Measurements from ENCODE around the gene RIC8A. TPM values are rescaled to one million over a fixed set of nuclear protein-coding genes. Genes with fewer than 3 reads are reported as not detected.

Gene RIC8A
- polyA plus RNA-seq, 1 of the 3 experiments (the other 2 are of a cell fraction), result 115 TPM

DNA sequence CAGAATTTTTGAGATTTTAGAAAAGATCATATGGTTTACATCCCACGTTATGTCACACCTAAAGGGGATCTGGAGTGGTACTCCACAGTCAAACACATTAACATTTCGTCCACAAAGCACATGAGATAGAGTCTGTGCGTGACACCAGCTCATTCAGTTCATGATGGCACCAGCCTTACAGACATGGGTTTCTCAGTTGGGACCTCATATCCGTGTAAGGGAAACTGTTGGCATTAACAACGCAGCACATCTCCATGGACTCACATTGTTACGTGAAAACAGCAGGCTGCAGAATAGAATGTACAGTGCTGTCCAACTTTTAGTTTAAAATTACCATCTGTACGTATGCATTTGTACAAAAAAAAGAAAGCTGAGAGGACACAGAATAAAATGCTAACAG lies 14.0 kb downstream of the RIC8A start:
- no peaks in the 10 kb centered on the region for H3K9me3 ChIP-seq
- no peak overlapping the region for H3K27ac ChIP-seq (ENCODE audit: low read depth in 2 of 2, low read length in 1 of 2)
- H3K9me2 ChIP-seq, result no peaks in the 10 kb centered on the region
- ChIA-PET CTCF (interaction anchor here (1.0 kb wide), 1 partner anchor 22 kb away, joined by 3 read pairs; no protein-coding TSS in a partner anchor), POLR2A (no interaction called here)
- WGBS (ENCODE audit: low lambda C conversion rate), result 93% methylated on average over 7 of the region's 7 CpGs
- H3K36me3 ChIP-seq (replicated peaks in 1 of 2; ENCODE audit: control insufficient read depth in 1 of 2, insufficient read depth in 2 of 2, low read length in 1 of 2), result peaks cover 0 to 8% of the 10 kb centered on the region in 2 experiments
- no peaks in the 10 kb centered on the region for H3K27me3 ChIP-seq (ENCODE audit: insufficient read depth)
- no peaks in the 10 kb centered on the region for H3K4me1 ChIP-seq (ENCODE audit: control insufficient read depth in 1 of 2, insufficient read depth in 2 of 2, low read depth in 1 of 2, low read length in 1 of 2)
- H3K79me2 ChIP-seq (ENCODE audit: insufficient read depth), result no peaks in the 10 kb centered on the region; the same call in 1 of the 2 replicates
- H3K4me3 ChIP-seq (ENCODE audit: low read depth in 2 of 2, low read length in 1 of 2), result no peak overlapping the region
- no peak overlapping the region for H3K9ac ChIP-seq
- no peak overlapping the region for H3K4me2 ChIP-seq
- H2AFZ ChIP-seq (ENCODE audit: low read depth), result no peak overlapping the region
- H3F3A ChIP-seq (replicated peaks; ENCODE audit: insufficient read depth), result peaks cover 3% of the 10 kb centered on the region
- no peak for DNase-seq
- no peak for TF ChIP-seq FOXJ3 (CRISPR knock-in tag; IDR thresholded peaks at IDR 0.05)
- no peaks in the 10 kb centered on the region; the same call in 1 of the 2 replicates for H4K20me1 ChIP-seq (ENCODE audit: insufficient read depth)

DNA sequence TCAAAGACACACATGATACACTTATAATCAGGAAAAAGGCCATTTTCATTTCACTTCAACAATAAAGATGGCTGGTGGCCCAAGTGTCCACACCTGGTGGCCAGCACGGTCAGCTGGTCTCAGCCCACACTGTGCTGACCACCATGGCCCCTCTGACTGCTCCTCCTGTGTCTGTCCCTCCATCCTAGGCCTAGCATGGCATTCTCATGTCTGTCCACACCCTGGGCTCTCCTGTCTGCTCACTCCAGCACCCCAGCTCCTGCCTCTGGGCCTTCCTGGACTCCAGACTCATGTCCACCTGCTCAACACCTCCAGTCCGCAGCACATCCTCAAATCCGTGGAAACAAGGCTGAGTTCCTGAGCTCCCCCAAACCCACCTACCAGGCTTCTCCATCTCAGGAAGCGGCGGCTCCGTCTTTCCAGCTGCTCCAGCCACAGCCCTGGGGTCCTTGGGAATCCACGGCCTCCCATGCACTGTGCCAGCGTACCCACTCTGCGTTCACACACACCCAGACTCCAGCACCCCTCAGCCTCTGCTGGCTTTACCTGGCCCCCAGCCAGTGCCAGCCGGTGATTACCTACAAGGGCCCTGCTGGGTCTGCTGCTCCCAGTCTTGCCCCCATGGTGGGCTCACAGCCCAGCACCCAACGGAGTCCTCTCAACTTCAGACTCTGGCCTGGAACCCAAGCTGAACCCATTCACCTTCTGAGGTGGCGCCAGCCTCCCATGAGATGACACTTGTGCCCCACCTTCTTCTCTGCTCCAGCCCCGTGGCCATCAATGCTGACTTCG lies 14.7 kb downstream of the RIC8A start:
- Histone ChIP-seq H3F3A (replicated peaks; ENCODE audit: insufficient read depth) (no peaks in the 10 kb centered on the region), H3K9me2 (no peaks in the 10 kb centered on the region), H3K27ac (ENCODE audit: low read depth in 2 of 2, low read length in 1 of 2) (no peak overlapping the region), H3K27me3 (ENCODE audit: insufficient read depth) (no peaks in the 10 kb centered on the region), H3K36me3 (replicated peaks in 1 of 2; ENCODE audit: control insufficient read depth in 1 of 2, insufficient read depth in 2 of 2, low read length in 1 of 2) (peaks cover 0 to 8% of the 10 kb centered on the region in 2 experiments), H3K4me1 (ENCODE audit: control insufficient read depth in 1 of 2, insufficient read depth in 2 of 2, low read depth in 1 of 2, low read length in 1 of 2) (no peaks in the 10 kb centered on the region), H3K4me3 (ENCODE audit: low read depth in 2 of 2, low read length in 1 of 2) (no peak overlapping the region), H3K4me2 (no peak overlapping the region), H2AFZ (ENCODE audit: low read depth) (no peak overlapping the region), H3K9me3 (no peaks in the 10 kb centered on the region), H4K20me1 (ENCODE audit: insufficient read depth) (no peaks in the 10 kb centered on the region; the same call in 1 of the 2 replicates), H3K9ac (no peak overlapping the region), H3K79me2 (ENCODE audit: insufficient read depth) (peaks cover 5% of the 10 kb centered on the region)
- WGBS (ENCODE audit: low lambda C conversion rate), result 92% methylated on average over 11 of the region's 14 CpGs
- TF ChIP-seq RXRA (IDR thresholded peaks at IDR 0.05; ENCODE audit: borderline replicate concordance, low read depth) (no peak), PBX3 (IDR thresholded peaks at IDR 0.05) (no peak), RCOR1 (IDR thresholded peaks at IDR 0.05; ENCODE audit: low read length) (no peak), SMC3 (IDR thresholded peaks at IDR 0.05; ENCODE audit: low read depth, low read length) (no peak), RAD21 (IDR thresholded peaks at IDR 0.05; ENCODE audit: low read length) (no peak), IRF3 (IDR thresholded peaks at IDR 0.05; ENCODE audit: low read depth, low read length) (no peak), FOSL2 (IDR thresholded peaks at IDR 0.05; ENCODE audit: borderline replicate concordance, low read depth) (no peak), FOXJ3 (CRISPR knock-in tag; IDR thresholded peaks at IDR 0.05) (no peak), JUND (IDR thresholded peaks at IDR 0.05) (no peak), CHD2 (IDR thresholded peaks at IDR 0.05; ENCODE audit: low read length, partially characterized antibody) (no peak), POLR2AphosphoS5 (IDR thresholded peaks at IDR 0.05; ENCODE audit: low read depth, low read length) (no peak), NRF1 (IDR thresholded peaks at IDR 0.05; ENCODE audit: low read depth, low read length) (no peak), CTCF (IDR thresholded peaks at IDR 0.05) (no peak), MEF2A (IDR thresholded peaks at IDR 0.05; ENCODE audit: borderline replicate concordance, low read depth) (no peak)
- TF ChIP-seq, protein P1, sequence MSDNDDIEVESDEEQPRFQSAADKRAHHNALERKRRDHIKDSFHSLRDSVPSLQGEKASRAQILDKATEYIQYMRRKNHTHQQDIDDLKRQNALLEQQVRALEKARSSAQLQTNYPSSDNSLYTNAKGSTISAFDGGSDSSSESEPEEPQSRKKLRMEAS (IDR thresholded peaks at IDR 0.05; ENCODE audit: low read depth), result no peak
- TF ChIP-seq, protein P2, sequence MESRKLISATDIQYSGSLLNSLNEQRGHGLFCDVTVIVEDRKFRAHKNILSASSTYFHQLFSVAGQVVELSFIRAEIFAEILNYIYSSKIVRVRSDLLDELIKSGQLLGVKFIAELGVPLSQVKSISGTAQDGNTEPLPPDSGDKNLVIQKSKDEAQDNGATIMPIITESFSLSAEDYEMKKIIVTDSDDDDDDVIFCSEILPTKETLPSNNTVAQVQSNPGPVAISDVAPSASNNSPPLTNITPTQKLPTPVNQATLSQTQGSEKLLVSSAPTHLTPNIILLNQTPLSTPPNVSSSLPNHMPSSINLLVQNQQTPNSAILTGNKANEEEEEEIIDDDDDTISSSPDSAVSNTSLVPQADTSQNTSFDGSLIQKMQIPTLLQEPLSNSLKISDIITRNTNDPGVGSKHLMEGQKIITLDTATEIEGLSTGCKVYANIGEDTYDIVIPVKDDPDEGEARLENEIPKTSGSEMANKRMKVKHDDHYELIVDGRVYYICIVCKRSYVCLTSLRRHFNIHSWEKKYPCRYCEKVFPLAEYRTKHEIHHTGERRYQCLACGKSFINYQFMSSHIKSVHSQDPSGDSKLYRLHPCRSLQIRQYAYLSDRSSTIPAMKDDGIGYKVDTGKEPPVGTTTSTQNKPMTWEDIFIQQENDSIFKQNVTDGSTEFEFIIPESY (IDR thresholded peaks at IDR 0.05; ENCODE audit: borderline replicate concordance, low read depth), result no peak
- CTCF ChIA-PET, result interaction anchor here (1.0 kb wide), 1 partner anchor 23 kb away, joined by 3 read pairs; no protein-coding TSS in a partner anchor
- DNase-seq, result no peak
- POLR2A ChIA-PET, result no interaction called here
